Neural progenitor cell (in vitro differentiated cells): ENCODE data around the gene LARGE1.

Experiments
- CTCF ChIP-seq: fragments of 200-600 bp; sonication (generic); IDR thresholded peaks from 2 replicates; pipeline ENCODE4 v1.5.1; 2017; ENCODE audit warnings: antibody characterized with exemption, mild to moderate bottlenecking
- EZH2phosphoT487 ChIP-seq: fragments of 200-600 bp; sonication (generic); IDR thresholded peaks from 2 replicates; pipeline ENCODE4 v1.6.1; 2017; ENCODE audit warnings: antibody characterized with exemption

GRCh38 chr22:33474587-33474986, 445.7 kb downstream of the LARGE1 start:
- TF ChIP-seq EZH2phosphoT487 (no peak), CTCF (no peak)
